IMR-90 (cell line): ENCODE results near the gene HSPB7.

Source experiments
- CTCF ChIP-seq: conservative IDR thresholded peaks from 2 replicates; pipeline ENCODE4 v1.5.1; 2012; ENCODE audit warnings: mild to moderate bottlenecking, low read depth, low read length, improper control_type of control experiment
- TF ChIP-seq, protein P1 (sequence below): fragments of 150-350 bp; IDR thresholded peaks from 2 replicates; pipeline ENCODE4 v1.6.1; 2017; ENCODE audit warnings: mild to moderate bottlenecking, antibody characterized with exemption, low read length, low read depth

DNA sequence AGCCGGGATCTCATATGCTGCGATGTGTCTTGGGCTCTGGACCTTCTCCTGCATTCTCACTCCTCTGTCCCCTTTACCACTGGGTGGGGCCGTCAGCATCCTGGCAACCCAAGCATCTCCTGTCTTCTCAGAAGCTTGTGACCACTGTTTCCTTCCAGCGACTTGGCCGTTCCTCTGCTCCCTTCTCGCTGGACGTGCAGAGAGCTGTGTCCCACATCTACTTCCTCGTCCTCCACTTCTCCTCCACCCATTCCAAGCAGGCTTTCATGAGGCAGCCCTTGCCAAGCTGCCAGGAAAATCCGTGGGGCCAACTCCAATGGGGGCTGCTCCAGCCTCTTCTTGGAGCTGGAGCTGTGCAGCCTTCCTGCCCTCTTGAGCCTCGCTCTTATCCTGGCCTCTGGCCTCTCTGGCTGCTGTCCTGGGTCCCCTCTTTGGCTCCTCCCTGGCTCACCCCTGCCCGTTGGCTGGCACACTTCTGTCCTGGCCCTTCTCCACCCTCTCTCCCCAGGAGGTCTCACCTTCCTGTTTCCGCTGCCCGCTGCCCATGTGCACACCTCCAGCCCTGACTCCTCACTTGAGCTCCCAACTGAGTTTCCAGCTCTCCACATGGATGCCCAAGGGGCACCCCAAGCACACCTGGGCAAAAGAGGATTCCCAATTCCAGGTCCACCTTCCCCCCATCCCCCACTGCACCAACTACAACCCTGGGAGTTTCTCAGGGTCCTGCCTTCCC lies 46.9 kb upstream of the HSPB7 start:
- TF ChIP-seq CTCF, result no peak
- TF ChIP-seq, protein P1, sequence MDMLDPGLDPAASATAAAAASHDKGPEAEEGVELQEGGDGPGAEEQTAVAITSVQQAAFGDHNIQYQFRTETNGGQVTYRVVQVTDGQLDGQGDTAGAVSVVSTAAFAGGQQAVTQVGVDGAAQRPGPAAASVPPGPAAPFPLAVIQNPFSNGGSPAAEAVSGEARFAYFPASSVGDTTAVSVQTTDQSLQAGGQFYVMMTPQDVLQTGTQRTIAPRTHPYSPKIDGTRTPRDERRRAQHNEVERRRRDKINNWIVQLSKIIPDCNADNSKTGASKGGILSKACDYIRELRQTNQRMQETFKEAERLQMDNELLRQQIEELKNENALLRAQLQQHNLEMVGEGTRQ, result no peak
